Esophagus muscularis mucosa (tissue), 3 donors: Measurements from ENCODE around the gene PTPRD.

Source experiments
- POLR2AphosphoS5 ChIP-seq, 2 donors: sonication (generic); formaldehyde crosslinking; IDR thresholded peaks; one replicate each; pipeline ENCODE4 v1.6.1; 2017; ENCODE audit warnings: antibody characterized with exemption in 2 of 2
- TF ChIP-seq, protein P1 (sequence below), 3 experiments: fragments of 200-600 bp in 2 of 3; fragments of 450-650 bp in 1 of 3; sonication (generic) in 2 of 3; IDR thresholded peaks; one replicate each; pipeline ENCODE4 v1.5.1; 2017 to 2019; ENCODE audit warnings: antibody characterized with exemption in 3 of 3, mild to moderate bottlenecking in 2 of 3, moderate library complexity in 1 of 3

DNA sequence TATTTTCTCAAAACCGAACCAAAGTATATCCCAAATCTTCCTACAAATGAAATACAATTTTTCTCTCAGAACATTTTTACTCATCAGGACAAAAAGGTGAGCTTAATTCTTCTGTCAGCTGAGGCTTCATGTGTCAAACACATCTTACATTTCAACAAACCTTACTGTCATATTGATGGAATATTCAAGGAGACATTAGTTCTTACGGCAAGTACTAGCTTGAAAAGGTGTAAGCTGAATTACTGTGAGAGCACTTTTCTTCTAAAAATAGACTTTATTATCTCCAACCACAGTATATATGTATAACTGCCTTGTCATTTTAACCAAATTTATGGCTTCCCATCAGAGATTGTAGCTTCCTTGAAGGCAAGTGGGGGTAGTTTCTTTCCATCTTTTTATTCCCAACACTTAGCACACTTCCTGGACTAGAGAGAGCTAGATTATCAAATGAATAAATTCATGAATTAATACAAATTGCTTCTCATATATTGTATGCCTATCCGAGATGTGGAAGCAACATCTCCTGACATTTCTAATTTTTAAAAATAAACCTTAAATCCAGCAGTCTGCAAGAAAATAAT, 1990.5 kb downstream of the PTPRD start:
- TF ChIP-seq, protein P1, sequence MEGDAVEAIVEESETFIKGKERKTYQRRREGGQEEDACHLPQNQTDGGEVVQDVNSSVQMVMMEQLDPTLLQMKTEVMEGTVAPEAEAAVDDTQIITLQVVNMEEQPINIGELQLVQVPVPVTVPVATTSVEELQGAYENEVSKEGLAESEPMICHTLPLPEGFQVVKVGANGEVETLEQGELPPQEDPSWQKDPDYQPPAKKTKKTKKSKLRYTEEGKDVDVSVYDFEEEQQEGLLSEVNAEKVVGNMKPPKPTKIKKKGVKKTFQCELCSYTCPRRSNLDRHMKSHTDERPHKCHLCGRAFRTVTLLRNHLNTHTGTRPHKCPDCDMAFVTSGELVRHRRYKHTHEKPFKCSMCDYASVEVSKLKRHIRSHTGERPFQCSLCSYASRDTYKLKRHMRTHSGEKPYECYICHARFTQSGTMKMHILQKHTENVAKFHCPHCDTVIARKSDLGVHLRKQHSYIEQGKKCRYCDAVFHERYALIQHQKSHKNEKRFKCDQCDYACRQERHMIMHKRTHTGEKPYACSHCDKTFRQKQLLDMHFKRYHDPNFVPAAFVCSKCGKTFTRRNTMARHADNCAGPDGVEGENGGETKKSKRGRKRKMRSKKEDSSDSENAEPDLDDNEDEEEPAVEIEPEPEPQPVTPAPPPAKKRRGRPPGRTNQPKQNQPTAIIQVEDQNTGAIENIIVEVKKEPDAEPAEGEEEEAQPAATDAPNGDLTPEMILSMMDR (IDR thresholded peaks at IDR 0.05) = no peak
- TF ChIP-seq POLR2AphosphoS5 (IDR thresholded peaks at IDR 0.05) = no peak
